Kidney capillary endothelial cell (primary cell): Measurements from ENCODE around the gene GPR119.
"Not testable (repeated sequence)": the region's sequence is repeated elsewhere in the genome, so short reads cannot be mapped to it uniquely, and the experiment has no call there.

Experiments used
- DNase-seq: peaks from one replicate; pipeline ENCODE4 v3.0.0-alpha.2; 2018; ENCODE audit warnings: low spot score

GPR119 gene

GRCh38 chrX:130339408-130340222 lies 45.9 kb downstream of the GPR119 start, which contains the start of gene SLC25A14:
TSS of gene SLC25A14 (plus strand) at chrX:130339919. CDS start at chrX:130340279, 360 bp downstream.
- DNase-seq, result peak; percentile 26

GRCh38 chrX:130338869-130339268 lies 46.6 kb downstream of the GPR119 start:
- not testable (repeated sequence) for DNase-seq

- DNase-seq, result no peak
Measured at GRCh38 chrX:130336531-130336930, 48.9 kb downstream of the GPR119 start.
